GM18499 (cell line): Measurements from ENCODE around the gene KRTAP5-8.
"Not testable (repeated sequence)": the region's sequence is repeated elsewhere in the genome, so short reads cannot be mapped to it uniquely, and the experiment has no call there.

Experiments used
- ATAC-seq: cut with Tn5 transposase; IDR thresholded peaks from one replicate; pipeline ENCODE4 v1.9.1; 2021; ENCODE audit warnings: moderate number of reproducible peaks; ENCODE audit not compliant: insufficient read depth, unreplicated experiment

Gene KRTAP5-8

GRCh38 chr11:71568704-71569349 lies 31.0 kb downstream of the KRTAP5-8 start:
- no peak for ATAC-seq

GRCh38 chr11:71571101-71571850 lies 33.5 kb downstream of the KRTAP5-8 start:
- ATAC-seq = not testable (repeated sequence)

GRCh38 chr11:71572811-71573210 lies 35.0 kb downstream of the KRTAP5-8 start:
- no peak for ATAC-seq

- ATAC-seq = no peak
Measured at GRCh38 chr11:71574418-71574817, 36.6 kb downstream of the KRTAP5-8 start.

GRCh38 chr11:71575723-71576424 lies 38.0 kb downstream of the KRTAP5-8 start:
- ATAC-seq = no peak

GRCh38 chr11:71576688-71577465 lies 39.1 kb downstream of the KRTAP5-8 start:
- ATAC-seq = not testable (repeated sequence)

GRCh38 chr11:71577469-71578004 lies 39.7 kb downstream of the KRTAP5-8 start:
- no peak for ATAC-seq

- not testable (repeated sequence) for ATAC-seq
Measured at GRCh38 chr11:71579513-71579912, 41.7 kb downstream of the KRTAP5-8 start.

- no peak for ATAC-seq
Measured at GRCh38 chr11:71580057-71581003, 42.5 kb downstream of the KRTAP5-8 start.

- no peak for ATAC-seq
Measured at GRCh38 chr11:71581826-71582225, 44.0 kb downstream of the KRTAP5-8 start.

- no peak for ATAC-seq
Measured at GRCh38 chr11:71582309-71582895, 44.6 kb downstream of the KRTAP5-8 start, which contains the start of gene KRTAP5-11. KRTAP5-11 (minus strand) TSS chr11:71582875; CDS start chr11:71582837, 38 bp downstream.

- not testable (repeated sequence) for ATAC-seq
Measured at GRCh38 chr11:71582969-71583368, 45.1 kb downstream of the KRTAP5-8 start.

GRCh38 chr11:71585673-71586072 lies 47.8 kb downstream of the KRTAP5-8 start:
- ATAC-seq = not testable (repeated sequence)

- ATAC-seq = not testable (repeated sequence)
Measured at GRCh38 chr11:71588314-71588713, 50.5 kb downstream of the KRTAP5-8 start.
